ENCODE measurements around the gene OGDH. TPM values are rescaled to one million over a fixed set of nuclear protein-coding genes. Genes with fewer than 3 reads are reported as not detected.
A peak's percentile ranks its signal among the peaks of the same experiment; 100 is the strongest.
"Not testable (repeated sequence)": the region's sequence is repeated elsewhere in the genome, so short reads cannot be mapped to it uniquely, and the experiment has no call there.

Gene OGDH
- 10 to 100 TPM; 79.7 to 95.5 (median 87.9) TPM for polyA plus RNA-seq (ENCODE audit: insufficient read length in 4 of 4)

GRCh38 chr7:44606341-44607140, at the start of gene OGDH:
OGDH (plus strand) TSS chr7:44606627; CDS start chr7:44624344, 17,717 bp downstream.
- peak; percentile 96 to 99 (median 98) for DNase-seq (ENCODE audit: low read depth in 4 of 4, low spot score in 2 of 4)

DNA sequence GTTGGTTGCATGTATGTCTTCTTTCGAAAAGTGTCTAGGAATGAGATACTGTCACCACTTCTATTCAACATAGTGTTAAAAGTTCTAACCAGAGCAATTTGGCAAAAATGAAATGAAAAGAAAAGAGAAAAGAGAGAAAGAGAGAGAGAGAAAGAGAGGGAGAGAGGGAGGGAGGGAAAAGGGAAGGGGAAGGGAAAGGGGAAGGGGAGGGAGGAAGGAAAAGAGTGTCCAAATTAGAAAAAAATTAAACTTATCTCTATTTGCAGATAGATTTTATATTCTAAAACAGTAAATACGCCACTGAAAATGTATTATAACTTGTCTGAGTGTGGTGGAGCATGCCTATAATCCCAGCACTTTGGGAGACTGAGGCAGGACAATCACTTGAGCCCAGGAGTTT, 48.9 kb upstream of the OGDH start:
- no peak for DNase-seq (ENCODE audit: low read depth in 4 of 4, low spot score in 2 of 4)

DNA sequence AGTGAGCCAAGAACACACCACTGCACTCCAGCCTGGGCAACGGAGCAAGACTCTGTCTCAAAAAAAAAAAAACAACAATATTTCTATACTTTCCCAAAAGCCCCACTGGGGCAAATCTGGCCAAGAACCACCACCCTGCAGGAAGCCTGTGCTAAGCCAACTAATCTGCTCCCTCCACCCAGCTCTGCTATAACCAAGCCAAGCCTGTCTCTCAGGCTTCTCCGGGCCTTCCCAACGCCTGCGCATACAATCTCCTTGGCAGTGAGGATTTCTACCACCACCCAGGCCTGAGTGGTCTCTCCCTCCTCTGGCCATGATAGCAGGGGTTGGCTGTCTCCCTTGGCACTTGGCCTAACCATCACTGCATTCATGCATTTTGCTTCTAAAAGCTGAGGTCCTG, 46.9 kb upstream of the OGDH start:
- DNase-seq (ENCODE audit: low read depth in 4 of 4, low spot score in 2 of 4), result no peak

DNA sequence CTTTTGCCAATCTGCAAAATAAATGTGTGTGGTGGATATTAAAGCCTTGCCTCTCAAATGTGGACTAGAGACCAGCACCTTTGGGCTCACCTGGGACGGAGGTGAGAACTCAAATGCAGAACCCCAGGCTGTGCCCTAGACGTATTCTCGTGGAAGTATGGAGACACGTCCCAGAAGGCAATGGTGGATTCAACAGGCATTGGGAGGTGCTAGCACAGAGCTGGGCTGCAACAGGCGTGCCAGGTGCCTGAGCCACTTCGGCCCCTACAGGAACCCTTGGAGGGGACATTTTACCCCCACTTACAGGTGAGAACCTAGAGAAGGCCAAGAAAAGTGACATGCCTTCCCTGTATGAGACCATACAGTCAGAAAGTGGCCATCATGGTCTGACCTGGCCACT, 44.9 kb upstream of the OGDH start:
- no peak for DNase-seq (ENCODE audit: low read depth in 4 of 4, low spot score in 2 of 4)

DNA sequence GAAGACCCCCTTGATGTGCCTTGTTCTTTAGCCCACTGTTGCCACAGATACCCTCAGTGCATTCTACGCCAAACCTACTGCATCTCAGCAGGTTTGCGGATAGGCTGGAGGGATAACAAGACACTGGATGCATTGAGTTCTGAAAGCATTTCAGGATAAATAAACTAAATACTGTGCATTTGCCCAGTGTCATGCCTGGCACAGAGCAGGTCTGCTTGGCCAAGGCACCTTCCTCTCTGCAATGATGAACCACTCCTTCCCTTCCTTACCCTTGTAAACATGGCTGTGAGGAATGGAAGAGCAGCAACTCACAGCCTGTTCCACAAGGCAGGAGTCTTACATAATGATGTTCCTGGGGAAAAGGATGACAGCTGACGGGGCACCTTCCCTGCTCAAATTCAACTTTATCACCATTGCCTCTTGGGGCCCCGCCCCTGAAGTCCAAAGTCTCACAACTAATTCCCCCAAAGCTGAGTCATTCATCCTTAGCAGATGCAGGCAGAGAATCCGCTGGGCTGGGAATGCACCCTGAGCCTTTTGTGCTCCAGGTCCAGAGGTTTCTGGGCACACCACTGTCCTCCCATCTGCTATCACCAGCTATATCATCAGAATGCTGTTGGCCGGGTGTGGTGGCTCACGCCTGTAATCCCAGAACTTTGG, 44.3 kb upstream of the OGDH start:
- DNase-seq (ENCODE audit: low read depth in 4 of 4, low spot score in 2 of 4), result no peak

DNA sequence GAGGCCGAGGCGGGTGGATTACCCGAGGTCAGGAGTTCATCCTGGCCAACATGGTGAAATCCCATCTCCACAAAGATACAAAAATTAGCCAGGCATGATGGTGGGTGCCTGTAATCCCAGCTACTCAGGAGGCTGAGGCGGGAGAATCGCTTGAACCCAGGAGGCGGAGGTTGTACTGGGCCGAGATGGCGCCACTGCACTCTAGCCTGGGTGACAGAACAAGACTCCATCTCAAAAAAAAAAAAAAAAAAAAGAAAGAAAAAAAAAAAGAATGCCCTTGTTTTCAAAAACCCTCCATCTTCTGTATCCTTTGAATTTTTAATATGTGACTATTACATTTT, 43.8 kb upstream of the OGDH start:
- not testable (repeated sequence) for DNase-seq (ENCODE audit: low read depth in 4 of 4, low spot score in 2 of 4)

- no peak for DNase-seq (ENCODE audit: low read depth in 4 of 4, low spot score in 2 of 4)
These were observed 43.2 kb upstream of the OGDH start for GRCh38 chr7:44563171-44563679.

DNA sequence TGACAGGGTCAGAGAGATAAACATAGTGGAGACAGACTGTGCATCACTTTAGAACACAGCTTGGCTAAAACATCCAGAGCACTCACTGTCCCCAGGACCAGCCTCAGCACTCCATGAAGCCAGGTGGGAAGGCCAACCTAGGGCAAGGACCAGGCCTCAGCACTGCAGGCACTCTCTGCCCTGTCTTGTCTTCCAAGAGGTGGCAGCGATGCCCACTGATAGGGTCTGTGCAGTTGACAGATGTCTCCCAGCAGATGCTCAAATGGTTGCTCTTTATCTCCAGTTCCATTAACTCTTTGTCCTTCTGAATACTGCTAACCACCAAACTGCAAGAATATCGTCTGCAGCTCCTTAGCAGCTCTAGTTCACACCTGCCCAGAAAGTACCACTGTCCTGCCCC, 41.8 kb upstream of the OGDH start:
- DNase-seq (ENCODE audit: low read depth in 4 of 4, low spot score in 2 of 4), result no peak

GRCh38 chr7:44565097-44565794, 41.2 kb upstream of the OGDH start:
- no peak for DNase-seq (ENCODE audit: low read depth in 4 of 4, low spot score in 2 of 4)

- DNase-seq (ENCODE audit: low read depth in 4 of 4, low spot score in 2 of 4), result no peak
These were observed 40.5 kb upstream of the OGDH start for GRCh38 chr7:44565795-44566559.

DNA sequence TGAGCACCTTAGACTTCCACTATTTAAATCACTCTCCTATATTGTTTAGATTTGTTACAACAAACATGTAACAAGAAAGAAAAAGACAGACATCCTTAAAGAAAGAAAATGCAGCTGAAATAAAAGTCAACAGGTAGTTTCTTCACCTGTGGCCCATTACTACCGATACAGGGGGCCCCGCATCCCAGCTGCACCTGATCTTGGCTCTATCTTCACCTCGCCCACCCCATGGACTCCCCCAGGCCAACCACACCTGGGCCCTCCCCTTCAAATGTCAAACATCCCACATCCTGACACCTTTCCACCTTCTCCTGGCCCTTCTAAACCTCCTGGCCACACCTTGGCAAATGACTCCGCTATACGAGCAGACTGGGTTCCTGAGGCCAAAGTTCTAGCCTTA, 39.7 kb upstream of the OGDH start:
- no peak for DNase-seq (ENCODE audit: low read depth in 4 of 4, low spot score in 2 of 4)

GRCh38 chr7:44567884-44568283, 38.5 kb upstream of the OGDH start:
- DNase-seq (ENCODE audit: low read depth in 4 of 4, low spot score in 2 of 4), result no peak

- DNase-seq (ENCODE audit: low read depth in 4 of 4, low spot score in 2 of 4), result no peak
These were observed 37.5 kb upstream of the OGDH start for GRCh38 chr7:44568771-44569560.

DNA sequence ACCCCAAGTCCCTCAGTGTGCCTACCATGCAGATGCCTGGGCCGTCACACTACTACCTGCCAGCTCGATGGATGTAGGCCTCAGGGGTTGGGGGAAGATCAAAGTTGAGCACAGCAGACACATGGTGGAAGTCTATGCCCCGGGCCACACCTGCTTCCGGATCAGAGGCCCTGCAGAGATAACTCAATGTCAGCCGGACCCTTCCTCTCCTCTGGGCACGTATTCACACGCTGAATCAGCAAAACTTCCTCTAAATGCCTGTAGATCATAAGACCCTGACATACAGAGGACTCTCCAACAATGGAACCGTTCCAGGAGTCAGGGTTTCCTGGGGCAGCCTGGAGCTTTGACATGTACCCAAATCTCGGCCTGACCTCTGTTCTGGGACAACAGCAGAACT, 36.5 kb upstream of the OGDH start:
- no peak for DNase-seq (ENCODE audit: low read depth in 4 of 4, low spot score in 2 of 4)

DNA sequence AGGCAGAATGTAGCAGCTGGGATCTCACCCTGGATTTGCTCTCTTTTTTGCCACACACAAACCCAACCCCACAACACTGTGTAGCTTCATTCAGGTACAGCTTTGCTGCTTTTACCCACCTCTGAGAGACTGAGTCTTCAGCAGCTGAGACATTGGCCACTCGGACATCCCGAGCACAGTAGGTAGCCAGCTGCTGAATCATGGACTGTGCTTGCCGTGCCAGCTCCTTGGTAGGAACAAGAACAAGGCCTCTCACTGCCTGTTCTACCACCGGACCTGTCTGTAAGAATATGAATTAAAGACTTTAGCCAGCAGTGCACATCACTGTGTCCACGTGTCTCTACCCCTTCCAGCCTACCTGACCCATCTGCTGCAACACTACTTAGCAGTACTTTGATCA, 33.7 kb upstream of the OGDH start:
- DNase-seq (ENCODE audit: low read depth in 4 of 4, low spot score in 2 of 4), result no peak

DNA sequence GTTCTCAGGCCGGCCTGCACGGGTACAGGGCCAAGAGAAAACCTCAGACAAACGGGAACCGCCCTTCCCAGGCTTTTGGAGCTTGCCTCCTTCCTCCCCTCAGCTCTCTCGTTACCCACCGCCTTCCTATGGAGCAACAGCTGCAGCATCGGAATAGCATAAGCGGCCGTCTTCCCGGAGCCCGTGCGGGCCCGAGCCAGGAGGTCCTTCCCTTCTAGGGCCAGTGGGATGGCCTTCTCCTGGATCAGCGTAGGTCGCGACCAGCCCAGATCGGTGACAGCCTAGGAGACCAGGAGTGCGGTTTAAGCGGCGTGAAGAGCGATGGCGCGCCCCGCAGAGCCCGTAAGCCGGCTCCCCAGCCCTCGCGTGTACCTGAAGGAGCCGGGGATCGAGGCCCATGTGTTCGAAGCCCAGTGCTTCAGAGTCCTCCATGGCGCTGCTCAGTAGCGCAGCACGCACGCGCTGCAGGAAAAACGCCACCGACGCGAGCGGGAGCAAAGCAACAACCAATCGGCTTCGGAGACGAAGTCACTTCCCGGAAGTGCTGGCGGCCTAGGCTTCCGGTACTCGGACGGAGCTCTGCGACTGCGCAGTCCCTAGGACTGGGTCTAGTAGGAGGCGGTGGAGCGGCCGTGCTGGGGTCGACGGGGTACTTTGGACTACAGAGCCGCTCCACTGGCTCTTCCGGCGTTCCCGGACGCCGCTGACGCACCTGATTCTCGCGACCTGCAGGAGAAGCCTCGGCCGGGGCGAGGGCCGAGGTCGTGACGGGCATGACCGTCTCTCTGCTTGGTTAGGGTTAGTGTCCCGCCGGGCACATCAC, 32.8 kb upstream of the OGDH start, which contains the start of gene DDX56:
Gene DDX56, minus strand, starts transcription at position 445 of the 823 bp plus-strand sequence. Its CDS starts 13 bp downstream, at position 432.
- DNase-seq (ENCODE audit: low read depth in 4 of 4, low spot score in 2 of 4), result peak; percentile 78 to 92 (median 82)

GRCh38 chr7:44574287-44574872, 32.0 kb upstream of the OGDH start:
- DNase-seq (ENCODE audit: low read depth in 4 of 4, low spot score in 2 of 4), result no peak

- DNase-seq (ENCODE audit: low read depth in 4 of 4, low spot score in 2 of 4), result no peak
These were observed 31.4 kb upstream of the OGDH start for GRCh38 chr7:44575054-44575453.

All from left renal cortex interstitium (tissue), 4 donors.